ENCODE data around the gene MYOCD. TPM values are rescaled to one million over a fixed set of nuclear protein-coding genes. Genes with fewer than 3 reads are reported as not detected.
A peak's percentile ranks its signal among the peaks of the same experiment; 100 is the strongest.

The MYOCD gene
- total and polyA plus RNA-seq, 8 donors, result 1.4 to 61.4 (median 14.0) TPM

DNA sequence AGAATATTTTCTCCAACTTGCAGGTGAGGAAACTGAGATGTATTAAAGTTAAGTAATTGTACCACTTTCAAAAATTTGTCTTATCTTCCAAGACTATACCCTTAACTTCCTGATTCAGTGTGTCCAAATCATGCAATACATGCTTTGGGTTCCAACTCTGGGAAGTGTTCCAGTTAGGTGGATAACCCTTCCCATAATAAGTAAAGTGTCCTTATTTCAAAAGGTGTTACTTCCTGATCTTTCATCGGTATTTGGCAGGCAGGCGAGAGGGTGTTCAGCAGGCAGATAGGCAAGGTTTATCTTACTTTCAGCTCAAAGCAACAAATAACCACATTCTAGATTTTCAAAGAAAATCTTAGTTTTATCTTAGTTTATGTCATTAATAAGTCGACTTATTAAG is 77.4 kb downstream of the MYOCD start:
- Histone ChIP-seq H3K36me3 (peaks cover 0 to 4% (median 0%) of the 10 kb centered on the region in 4 donors), H3K27ac (peak overlapping the region in 2 of 5 donors; percentile 0 to 38), H3K27me3 (no peaks in the 10 kb centered on the region), H3K4me1 (peaks cover 19 to 48% (median 25%) of the 10 kb centered on the region in 4 donors), H3K9me3 (no peaks in the 10 kb centered on the region), H3K4me3 (no peak overlapping the region)
- intact Hi-C loops (cut with DNase I; ENCODE audit: low total_unique reads), result no loop called here
- TF ChIP-seq POLR2AphosphoS5 (IDR thresholded peaks at IDR 0.05) (peak in 1 of 3 donors; percentile 58), POLR2A (IDR thresholded peaks at IDR 0.05) (no peak), EP300 (IDR thresholded peaks at IDR 0.05) (no peak), CTCF (IDR thresholded peaks at IDR 0.05) (no peak)
- WGBS, 5 donors, result 32 to 63% (median 33%) methylated on average over 3 of the region's 3 CpGs
- DNase-seq, result no peak

GRCh38 chr17:12744298-12744697 is 78.6 kb downstream of the MYOCD start:
- no peaks in the 10 kb centered on the region for H3K9me3 ChIP-seq
- H3K27ac ChIP-seq, result peak overlapping the region in 1 of 5 donors; percentile 60
- WGBS, 5 donors, result 70 to 80% (median 75%) methylated on average over 5 of the region's 5 CpGs
- DNase-seq, result no peak
- H3K36me3 ChIP-seq, result peaks cover 0 to 4% (median 0%) of the 10 kb centered on the region in 4 donors
- intact Hi-C loops (cut with DNase I; ENCODE audit: low total_unique reads), result no loop called here
- H3K27me3 ChIP-seq, result no peaks in the 10 kb centered on the region
- TF ChIP-seq CTCF (IDR thresholded peaks at IDR 0.05), result no peak
- no peak for TF ChIP-seq EP300 (IDR thresholded peaks at IDR 0.05)
- no peak for TF ChIP-seq POLR2A (IDR thresholded peaks at IDR 0.05)
- TF ChIP-seq POLR2AphosphoS5 (IDR thresholded peaks at IDR 0.05), result no peak
- H3K4me1 ChIP-seq, result peaks cover 19 to 45% (median 25%) of the 10 kb centered on the region in 4 donors
- no peak overlapping the region for H3K4me3 ChIP-seq

DNA sequence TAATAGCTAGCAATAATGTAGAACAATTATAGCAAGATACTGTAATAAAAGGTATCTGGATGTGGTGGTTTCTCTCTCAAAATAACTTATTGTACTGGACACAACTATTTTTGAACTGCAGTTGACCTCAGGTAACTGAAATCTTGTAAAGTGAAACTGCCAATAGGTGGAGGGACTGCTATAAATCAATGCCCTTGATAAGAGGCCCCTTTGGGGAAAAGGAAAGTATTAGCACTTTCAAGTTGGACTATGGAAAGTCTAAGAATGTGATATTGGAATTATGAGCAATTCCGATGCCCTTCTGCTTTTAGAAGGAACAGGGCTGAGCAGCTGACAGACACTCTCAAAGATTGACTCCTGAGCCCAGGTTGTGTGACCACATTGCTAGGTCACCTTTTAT is 79.1 kb downstream of the MYOCD start:
- H3K4me1 ChIP-seq, result peaks cover 19 to 45% (median 25%) of the 10 kb centered on the region in 4 donors
- peak overlapping the region in 1 of 5 donors; percentile 60 for H3K27ac ChIP-seq
- no peak overlapping the region for H3K4me3 ChIP-seq
- DNase-seq, result no peak
- H3K27me3 ChIP-seq, result no peaks in the 10 kb centered on the region
- no peaks in the 10 kb centered on the region for H3K9me3 ChIP-seq
- 59 to 83% (median 75%) methylated on average over 1 of the region's 1 CpG for WGBS, 5 donors
- intact Hi-C loops (cut with DNase I; ENCODE audit: low total_unique reads), result no loop called here
- H3K36me3 ChIP-seq, result no peaks in the 10 kb centered on the region
- TF ChIP-seq CTCF (IDR thresholded peaks at IDR 0.05), result no peak
- no peak for TF ChIP-seq POLR2AphosphoS5 (IDR thresholded peaks at IDR 0.05)
- TF ChIP-seq EP300 (IDR thresholded peaks at IDR 0.05), result no peak
- TF ChIP-seq POLR2A (IDR thresholded peaks at IDR 0.05), result no peak

- TF ChIP-seq CTCF (IDR thresholded peaks at IDR 0.05) (no peak), EP300 (IDR thresholded peaks at IDR 0.05) (no peak), POLR2AphosphoS5 (IDR thresholded peaks at IDR 0.05) (no peak), POLR2A (IDR thresholded peaks at IDR 0.05) (no peak)
- Histone ChIP-seq H3K27ac (no peak overlapping the region), H3K9me3 (no peaks in the 10 kb centered on the region), H3K4me3 (no peak overlapping the region), H3K36me3 (no peaks in the 10 kb centered on the region), H3K27me3 (no peaks in the 10 kb centered on the region), H3K4me1 (peaks cover 19 to 45% (median 25%) of the 10 kb centered on the region in 4 donors)
- WGBS, 5 donors, result 40 to 72% (median 58%) methylated on average over 7 of the region's 7 CpGs
- DNase-seq, result no peak
- intact Hi-C loops (cut with DNase I; ENCODE audit: low total_unique reads), result no loop called here
Observed at GRCh38 chr17:12745486-12745885, 79.8 kb downstream of the MYOCD start.

Data from stomach (tissue), 9 donors.